ENCODE data around the gene CSNK2A2.

Gene CSNK2A2

DNA sequence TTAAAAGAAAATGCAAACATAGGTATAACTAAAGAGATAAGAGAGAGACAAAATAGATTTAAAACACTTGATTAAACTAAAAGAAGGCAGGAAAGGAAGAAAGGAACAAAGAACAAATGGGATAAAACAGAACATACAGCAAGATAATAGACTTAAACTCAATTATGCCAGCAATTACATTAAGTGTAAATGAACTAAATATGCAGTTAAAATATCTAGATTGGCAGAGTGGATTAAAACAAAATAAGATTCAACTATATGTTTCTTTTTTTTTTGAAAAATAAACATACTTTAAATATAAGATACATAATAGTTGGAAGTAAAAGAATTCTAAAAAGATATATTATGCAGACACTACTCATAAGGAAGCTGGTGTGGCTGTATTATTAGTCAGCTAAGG, 59.1 kb downstream of the CSNK2A2 start:
- DNase-seq (no peak), ATAC-seq (no peak)

DNA sequence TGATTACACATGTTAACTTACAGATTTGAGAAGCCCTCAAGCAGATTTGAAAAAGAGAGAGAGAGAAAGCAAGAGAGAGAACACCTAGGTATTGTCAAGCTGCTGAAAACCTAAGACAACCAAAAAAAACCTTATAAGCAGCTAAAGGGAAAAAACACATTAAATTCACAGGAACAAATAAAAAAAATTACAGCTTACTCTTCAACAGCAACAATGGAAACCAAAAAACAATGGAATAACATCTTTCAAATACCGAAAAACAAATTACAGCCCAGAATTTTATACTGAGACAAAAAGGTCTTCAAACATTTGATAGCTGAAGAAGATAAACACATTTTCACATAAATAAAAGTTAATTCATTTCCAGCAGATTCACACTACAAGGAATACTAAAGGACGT, 60.3 kb downstream of the CSNK2A2 start:
- DNase-seq (no peak), ATAC-seq (no peak)

DNA sequence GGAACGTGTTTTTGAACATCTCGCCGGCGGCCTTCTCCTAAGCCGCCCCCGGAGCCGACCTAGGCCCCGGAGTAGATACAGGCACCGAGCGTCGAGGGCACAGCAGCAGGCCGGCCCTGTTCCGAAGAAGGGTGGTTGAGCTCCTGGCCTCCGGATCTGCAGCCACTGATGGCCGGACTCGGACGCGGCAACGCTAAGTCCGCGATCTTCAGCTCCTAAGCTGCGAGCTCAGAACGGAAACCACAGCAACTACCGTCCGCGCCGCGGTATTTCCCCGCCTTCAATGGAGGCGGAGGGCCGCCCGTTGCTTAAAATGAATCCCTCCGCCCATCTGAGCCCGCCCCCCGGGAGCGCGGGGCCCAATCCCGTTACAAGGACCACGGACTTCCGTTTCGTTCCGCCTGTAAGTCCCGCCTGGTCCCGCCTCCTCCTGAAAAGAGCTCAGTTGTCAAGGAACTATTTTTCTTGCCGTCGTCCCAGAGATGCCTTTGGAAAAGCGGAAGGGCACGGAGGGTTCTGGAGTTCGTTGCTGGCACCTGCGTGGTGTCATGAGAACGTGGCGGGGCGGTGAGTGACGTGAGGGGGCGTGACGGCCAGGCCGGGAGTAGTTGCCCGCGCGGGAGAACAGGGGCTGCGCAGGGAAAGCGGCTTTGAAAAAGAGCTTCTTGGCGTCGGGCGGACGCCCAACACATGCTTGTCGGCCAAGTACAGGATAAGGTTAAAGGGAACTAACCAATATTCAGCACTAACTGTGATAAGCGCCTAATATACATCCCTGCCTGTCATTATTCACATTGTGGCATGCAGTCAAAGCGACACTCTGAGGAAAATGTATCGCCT, 68.6 kb downstream of the CSNK2A2 start, which contains the start of gene CFAP20:
TSS of gene CFAP20 (minus strand) at position 285 of the 840 bp plus-strand sequence. CDS start at position 19, 266 bp downstream.
- peak; percentile 95 for ATAC-seq
- DNase-seq, result peak; percentile 96

DNA sequence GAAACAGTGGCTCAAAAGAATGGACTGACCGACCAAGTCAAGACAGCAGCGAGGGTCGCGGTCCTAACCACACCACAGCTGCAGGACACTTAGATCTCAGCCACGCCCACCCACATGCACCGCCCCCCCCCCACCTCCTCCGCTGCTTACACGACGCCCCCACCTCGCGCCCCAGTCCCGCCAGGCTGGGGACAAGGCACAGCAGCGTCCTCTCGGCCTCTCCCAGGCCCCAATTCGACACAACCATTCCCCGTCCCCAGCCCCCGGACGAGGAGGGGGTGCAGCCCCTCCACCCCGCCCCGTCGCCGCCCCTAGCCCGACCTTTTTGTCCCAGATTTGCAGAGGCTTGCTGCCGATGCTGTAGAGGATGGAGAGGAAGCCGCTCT, 69.2 kb downstream of the CSNK2A2 start:
- DNase-seq (no peak), ATAC-seq (no peak)

DNA sequence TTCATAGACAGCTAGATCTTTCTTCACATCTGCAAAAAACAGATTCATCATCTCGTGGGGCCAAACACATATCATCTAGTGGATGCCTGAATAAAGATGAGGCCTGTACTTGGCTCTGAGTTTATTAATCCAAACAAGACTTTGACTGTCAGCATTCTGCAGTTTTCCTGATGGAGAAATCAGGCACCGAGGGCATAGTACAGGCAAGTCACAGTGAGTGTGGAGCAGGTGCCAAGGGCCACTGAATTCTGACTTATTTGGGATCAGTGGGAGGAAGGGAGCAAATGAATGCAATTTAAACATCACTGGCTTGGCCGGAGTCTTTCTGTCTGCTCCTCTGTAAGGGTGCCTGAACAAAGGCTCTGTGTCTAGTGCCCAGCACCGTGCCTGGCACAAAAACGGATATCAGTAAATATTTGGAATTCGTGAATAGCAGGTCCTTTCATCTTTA, 69.7 kb downstream of the CSNK2A2 start:
- ATAC-seq, result no peak
- DNase-seq, result no peak

DNA sequence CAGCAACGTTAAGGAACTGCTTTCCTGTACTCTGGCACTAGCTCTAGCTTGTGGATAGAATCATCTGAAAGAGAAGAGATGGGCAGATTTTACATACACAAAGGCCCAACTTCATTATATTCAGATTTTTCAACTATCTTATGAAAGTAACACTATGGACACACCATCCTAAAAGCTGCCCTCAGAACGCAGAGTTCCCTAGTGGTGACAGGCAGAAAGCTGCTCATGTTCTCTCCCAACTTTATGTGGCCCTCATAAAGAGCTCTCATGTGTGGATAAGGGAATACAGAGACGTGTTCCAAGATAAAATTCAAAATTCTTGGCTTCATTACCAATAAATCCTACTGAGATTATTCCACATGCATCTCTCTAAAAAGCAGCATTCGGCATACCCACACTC, 70.3 kb downstream of the CSNK2A2 start:
- ATAC-seq (no peak), DNase-seq (no peak)

DNA sequence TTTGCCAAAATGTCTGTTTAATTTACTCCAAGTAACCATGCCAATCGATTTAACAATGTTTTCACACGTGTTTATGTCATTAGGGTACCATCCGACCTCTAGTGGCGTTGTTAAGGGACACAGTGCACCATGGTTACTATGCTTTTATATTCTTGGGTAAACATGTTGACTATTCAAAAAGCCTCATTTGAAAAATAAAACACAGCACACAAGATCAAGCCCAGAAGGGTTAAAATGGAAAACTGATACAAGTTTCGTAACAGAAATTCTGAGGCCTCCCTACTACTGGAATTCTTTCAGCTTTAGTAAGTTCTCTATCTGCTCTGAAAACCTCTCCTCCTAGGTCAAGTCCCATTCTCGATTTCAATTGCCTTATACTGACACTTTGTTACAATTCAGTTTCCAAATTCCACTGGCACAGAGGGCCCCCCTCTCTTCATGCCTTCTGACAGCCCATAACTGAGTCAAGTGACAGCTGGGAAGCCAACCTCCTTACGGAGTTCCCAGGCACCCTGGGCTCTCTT, 70.8 kb downstream of the CSNK2A2 start:
- ATAC-seq, result no peak
- DNase-seq, result no peak

DNA sequence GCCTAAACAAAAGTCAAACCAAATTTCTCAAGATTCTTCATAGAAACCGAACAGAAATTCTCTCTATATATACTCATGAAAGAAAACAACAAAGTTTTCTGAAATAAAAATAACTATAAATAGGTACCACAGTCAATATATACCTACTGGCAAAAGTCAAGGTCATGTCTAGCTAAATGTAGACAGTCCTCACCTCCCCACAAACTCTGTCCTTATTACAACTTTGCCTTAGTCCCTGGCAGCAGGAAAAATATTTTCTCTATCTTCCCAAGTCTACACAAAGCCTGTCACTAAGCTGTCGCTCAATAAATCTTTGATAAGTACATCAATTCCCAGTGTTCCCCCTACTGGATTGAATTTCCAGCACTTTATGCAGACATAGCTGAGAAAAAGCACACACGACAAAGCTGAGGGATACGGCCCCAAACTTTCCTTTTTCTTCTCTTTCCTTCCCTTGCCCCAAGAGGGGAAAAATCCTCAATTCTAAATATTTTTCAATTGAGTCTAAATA, 71.4 kb downstream of the CSNK2A2 start:
- no peak for ATAC-seq
- no peak for DNase-seq

DNA sequence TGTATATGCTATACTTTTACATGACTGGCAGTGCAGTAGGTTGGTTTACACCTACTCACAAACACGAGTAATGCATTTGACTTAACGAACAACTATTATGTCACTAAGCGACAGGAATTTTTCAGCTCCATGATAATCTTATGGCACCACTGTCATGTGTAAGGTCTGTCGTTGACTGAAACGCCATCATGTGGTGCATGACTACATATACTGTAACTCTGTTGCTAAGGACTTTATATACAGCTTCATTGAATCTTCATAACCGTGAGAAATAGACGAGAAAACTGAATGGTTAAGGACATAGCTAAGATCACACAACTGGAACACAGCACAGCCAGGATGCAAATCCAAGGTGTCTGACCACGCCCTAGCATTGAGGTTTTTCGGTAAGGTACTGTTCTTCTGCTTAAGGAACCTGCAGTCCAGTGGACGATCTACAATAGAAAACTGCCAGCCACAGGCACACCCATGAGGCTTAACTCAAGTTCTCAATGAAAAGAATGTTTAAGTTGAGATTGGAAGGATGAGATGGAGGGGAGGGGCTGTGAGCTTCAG, 72.0 kb downstream of the CSNK2A2 start:
- ATAC-seq (no peak), DNase-seq (no peak)

DNA sequence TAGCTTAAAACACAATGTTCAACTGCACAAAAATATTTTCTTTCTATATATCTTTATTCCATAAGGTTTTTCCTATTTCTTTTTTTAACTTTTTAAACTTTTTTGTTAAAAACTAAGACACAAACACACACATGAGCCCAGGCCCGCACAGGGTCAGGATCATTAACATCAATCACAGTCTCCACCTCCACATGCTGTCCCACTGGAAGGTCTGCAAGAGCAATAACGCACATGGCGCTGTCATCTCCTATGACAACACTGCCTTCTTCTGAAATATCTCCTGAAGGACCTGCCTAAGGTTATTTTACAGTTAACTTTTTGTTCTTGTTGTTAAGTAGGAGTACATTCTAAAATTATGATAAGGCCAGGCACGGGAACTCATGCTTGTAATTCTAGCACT, 72.9 kb downstream of the CSNK2A2 start:
- DNase-seq (no peak), ATAC-seq (no peak)

DNA sequence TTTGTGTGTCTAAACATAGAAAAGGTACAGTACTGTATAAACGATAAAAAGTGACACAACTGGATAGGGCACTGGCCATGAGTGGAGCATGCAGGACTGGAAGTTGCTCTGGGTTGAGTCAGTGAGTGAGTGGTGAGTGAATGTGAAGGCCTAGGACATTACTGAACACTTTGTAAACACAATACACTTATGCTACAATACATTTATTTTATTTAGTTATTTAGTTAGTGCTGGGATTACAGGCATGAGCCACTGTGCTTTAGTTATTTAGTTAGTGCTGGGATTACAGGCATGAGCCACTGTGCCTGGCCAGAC, 73.3 kb downstream of the CSNK2A2 start:
- DNase-seq (no peak), ATAC-seq (no peak)

DNA sequence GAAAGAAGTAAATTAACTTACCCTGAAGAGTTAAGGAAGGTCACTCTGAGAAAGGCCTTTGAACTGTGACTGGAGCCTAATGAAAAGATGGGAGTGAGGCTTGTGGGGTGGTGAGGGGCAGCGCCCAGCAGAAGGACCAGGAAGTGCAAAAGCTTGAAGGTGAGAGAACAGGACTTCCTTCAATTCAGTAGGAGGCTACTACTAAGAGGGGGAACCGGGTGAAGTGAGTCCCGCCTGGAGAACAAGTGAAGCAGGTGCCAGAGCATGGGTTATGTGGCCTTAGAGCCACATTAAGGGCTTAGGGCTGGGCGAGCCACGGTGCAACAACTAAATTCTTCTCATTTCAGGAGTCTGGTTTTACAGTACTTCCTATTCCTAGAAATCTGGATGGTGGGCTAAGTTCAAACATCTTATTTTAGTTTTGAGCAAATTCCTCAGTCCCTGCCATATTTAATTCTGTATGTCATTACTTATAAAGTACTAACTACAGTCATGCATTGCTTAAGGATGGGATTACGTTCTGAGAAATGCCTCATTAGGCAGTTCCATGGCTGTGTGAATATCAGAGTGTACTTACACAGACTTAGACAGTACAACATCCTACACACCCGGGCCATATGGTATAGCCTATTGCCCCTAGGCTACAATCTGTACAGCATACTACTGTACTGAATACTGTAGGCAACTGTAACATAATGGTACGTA, 73.9 kb downstream of the CSNK2A2 start:
- no peak for DNase-seq
- no peak for ATAC-seq

DNA sequence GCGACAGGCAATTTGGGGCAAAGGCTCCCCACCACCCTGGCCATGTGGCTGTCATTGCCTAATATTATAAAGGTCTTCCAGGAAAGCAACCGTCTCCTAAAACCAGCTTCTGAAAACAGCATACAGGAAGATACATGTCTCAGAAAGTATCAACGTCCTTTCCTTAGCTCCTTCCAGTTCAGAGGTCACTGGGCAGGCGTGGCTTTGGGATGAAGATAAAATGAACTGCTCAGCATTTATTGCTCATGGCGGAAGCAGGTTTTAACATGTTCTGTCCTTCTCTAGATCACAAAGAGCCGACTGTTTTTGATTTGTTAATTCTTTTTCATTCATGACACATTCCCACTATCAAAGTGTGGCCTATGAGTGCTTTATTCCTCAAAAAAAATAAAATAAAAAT, 76.8 kb downstream of the CSNK2A2 start:
- no peak for ATAC-seq

DNA sequence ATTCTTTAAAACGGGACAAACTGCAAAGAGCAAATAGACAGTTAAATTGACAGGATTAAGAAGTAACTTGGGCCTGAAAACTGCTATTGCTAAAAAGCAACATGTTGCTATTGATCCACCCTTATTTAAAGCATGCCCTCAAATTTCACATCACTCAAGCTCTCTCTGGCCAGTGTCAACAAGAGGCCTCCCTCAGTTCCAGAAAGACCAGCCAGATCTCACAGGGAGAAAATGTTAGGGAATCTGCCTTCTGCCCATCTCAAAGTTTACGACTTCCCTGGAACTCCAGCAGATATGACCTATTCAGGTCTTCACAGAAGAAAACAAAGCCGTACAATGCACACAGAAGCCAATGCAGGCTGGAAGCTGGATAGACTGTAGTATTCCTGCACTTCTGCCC, 77.7 kb downstream of the CSNK2A2 start:
- ATAC-seq, result no peak
- no peak for DNase-seq

More for the DNA sequence above, 76.8 kb downstream of the CSNK2A2 start:
- no peak for DNase-seq

DNA sequence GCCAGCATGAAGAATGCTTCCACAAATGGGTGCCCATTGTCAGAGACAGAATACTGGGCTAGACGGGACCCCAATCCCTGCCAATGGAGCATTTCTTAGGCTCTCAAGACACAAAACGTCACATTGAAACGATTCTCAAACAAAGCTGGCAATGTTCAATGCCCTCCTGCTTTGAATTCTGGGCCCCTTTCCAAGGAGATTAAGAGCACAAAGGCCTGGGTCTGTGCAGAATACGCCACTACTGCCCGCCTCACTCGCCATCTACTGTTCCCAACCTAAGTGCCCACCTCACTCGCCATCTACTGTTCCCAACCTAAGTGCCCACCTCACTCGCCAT, 78.4 kb downstream of the CSNK2A2 start:
- no peak for ATAC-seq

DNA sequence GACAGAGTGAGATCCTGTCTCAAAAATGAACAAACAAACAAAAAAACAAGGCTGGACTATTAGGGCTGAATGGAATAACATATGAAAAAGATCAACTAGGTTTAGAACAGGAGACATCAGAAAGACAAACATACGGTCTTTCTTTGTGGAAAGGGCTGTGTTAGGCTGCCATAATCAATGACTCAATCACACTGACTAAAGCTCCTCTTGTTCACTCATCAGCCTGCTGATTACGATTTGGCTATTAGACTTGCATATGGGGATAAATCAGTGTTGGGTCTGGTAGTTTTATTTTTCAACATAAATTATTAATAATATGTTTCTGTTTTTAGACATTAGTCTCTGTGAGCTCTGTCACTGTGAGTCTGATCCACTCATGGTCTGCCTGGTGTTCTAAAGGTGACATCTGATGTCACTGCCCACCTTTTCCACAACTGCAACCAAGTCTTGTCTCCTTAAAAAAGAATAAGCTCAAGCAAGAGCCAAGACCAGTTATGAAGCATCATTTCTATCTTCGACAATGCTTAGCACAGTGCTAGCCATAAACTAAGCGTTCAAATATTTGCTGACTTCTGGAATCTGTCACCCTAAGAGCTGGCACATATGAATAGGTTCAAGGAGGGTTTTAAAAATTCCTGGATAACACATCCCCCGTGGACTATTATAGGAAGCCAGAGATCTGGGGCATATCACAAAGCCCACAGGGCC, 79.0 kb downstream of the CSNK2A2 start:
- ATAC-seq (no peak), DNase-seq (no peak)

More for the DNA sequence above, 78.4 kb downstream of the CSNK2A2 start:
- no peak for DNase-seq

DNA sequence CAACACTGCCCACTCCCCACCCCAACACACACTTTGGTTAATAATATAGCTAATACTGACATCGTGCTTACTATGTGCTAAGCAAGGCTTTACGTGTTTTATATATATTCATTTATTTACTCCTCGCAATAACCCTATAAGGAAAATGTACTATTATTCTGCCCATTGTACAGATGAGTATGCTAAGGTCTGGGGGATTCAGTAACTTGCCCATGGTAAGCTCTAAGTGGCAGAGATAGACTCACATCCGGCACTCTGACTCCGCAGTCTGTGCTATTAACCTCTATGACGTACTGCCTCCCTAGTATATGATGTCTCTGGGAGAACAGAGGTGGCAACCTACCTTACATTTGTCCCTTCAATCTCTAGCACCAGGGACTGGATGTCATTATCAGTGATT, 81.4 kb downstream of the CSNK2A2 start:
- ATAC-seq, result no peak
- no peak for DNase-seq

DNA sequence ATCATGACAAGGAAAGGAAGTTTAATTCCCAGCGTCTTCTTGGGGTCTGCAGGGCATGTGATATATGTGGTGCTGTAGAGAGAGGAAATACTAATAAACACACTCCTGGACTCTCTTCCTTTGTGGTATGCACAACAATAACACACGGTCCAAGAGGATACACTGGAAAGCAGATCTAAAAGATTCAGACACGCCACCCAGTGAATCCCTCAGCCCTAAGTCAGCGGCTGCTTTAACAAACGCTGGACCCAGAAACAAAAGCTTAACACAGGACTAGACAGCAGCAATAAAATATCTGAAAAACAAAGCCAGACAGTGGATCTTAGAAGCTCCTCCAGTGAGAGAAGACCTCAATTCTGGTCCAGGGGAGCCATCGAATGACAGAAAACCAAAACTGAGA, 81.8 kb downstream of the CSNK2A2 start:
- ATAC-seq (no peak), DNase-seq (no peak)

DNA sequence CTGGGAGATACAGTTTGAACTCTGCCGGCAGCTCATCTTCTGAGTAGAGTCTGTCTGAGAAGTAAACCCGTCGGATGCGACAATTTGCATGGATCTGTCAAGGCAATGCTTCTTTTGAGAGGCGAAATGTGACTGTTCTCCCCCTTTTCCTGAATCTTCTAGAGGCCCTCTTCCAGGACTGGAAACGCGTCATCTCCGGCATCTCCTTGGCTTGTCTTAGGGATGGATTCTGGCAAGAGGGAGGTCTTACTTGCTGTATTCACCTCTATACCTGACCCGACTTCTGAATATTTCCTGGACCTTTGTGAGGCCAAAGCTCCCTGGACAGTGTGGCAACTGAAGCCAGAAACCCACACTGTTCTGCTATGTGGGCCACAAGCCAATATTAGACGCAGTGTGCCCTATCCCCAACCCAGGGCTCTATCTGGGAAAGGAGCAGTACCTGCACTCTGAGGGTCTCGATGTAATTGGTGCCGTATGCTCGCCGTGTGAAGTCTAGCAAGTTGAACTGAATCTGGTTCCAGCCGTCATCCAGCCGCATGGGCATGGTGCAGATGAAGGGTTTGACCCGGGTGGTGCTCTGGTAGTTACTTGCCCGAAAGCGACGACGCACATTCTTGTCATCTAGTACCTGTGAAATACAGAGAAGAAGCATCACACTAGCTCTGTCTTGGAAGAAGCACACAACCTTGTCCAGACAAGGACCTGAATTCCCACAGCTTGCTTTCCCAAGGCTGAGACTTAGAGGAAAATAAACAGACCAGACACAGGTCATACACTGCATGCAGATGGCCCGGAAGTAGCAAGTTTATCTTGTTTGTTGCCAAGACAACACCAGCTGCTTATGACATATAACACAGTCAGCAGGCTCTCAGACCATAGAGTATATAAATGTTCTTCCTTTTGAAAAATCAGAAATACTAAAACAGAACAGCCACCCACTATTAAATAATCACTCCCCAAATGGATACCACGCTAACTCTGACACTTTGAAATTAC, 82.8 kb downstream of the CSNK2A2 start:
- no peak for DNase-seq
- no peak for ATAC-seq

DNA sequence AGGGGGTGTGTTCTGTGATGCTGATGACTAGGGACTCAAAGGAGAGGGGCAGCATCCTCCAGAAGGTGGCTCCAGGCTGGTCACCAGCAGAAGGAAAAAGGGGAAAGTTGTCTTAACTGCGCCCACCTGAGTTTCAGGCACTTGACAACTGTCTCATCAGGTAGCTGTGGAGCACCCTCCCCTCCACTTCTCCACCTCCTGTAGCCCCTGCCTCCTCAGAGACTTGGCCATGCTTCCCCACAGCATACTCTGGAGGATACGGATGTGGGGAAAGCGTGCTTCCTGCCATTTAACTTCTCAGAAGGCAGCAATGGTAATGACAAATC, 86.6 kb downstream of the CSNK2A2 start:
- no peak for ATAC-seq
- no peak for DNase-seq

DNA sequence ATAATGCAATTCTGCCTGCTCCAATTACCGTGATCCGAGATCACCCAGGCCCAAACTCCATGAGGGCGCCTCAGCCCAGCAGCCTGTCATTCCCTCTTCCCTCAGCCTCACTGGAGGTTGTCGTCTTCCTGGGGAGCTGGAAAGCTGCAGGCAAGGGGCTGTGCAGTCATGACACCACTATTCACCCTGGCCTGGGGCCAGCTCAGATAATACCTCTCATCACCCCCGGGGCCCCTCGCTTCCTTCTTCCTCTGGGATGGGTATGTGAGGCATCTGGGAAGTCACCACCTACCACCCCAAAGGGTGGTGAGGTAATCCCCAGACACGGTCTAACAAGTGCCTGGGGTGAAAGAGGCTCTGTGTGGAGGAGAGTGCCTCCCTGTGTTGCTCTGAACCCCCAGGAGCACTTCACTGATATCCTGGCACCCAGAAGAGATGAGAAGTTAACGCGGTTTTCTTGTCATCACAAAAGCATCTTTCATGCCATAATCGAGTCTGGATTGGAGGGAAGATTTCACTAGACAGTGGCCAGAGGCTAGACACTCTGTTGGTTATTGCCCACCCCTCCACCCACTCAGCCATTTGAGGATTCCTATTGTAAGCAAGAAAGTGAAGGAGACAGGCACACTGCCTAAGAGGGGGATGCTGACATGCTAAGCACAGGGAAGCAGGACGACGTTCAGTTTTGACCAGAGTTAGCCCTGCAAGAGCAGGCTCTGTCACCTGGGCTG, 87.2 kb downstream of the CSNK2A2 start:
- DNase-seq, result no peak
- no peak for ATAC-seq

Data from stimulated activated naive CD8-positive, alpha-beta T cell treated with anti-CD3 and anti-CD28 coated beads, Interleukin-15, Interleukin-2, amounts not matched to agents 100 U/mL and 50 U/mL, for 24 hours (primary cell).